ENCODE measurements around the gene OR52H1.

- no peak for TF ChIP-seq CTCF (IDR thresholded peaks at IDR 0.05)
- TF ChIP-seq POLR2A (IDR thresholded peaks at IDR 0.05), result no peak
Measured at GRCh38 chr11:5507177-5507932, 41.0 kb downstream of the OR52H1 start.
